Measurements from ENCODE around the gene XPR1.

XPR1 gene

DNA sequence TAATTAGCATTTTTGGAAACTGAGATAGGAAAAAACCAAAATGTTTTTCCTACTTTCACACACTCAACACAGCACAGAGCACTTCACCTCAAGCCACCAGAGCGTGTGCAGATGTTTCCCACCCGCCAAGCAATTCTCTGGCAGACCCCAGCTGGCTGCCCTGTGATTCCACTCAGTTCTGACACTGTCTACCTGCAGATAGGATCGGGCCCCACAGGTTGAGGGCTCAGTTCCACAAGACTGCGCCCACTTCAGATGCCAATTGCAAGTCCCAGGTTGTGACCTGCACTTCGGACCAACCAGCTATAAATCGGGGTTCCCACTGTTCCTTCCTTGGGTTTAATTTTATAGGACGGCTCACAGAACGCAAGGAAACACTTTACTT, 290.8 kb downstream of the XPR1 start:
- Histone ChIP-seq H3K27me3 (no peaks in the 10 kb centered on the region), H3K4me1 (peaks cover 42% of the 10 kb centered on the region), H3K4me3 (ENCODE audit: low read depth, low read length) (no peak overlapping the region), H3K36me3 (no peaks in the 10 kb centered on the region), H3K9me3 (no peaks in the 10 kb centered on the region)
- DNase-seq, result no peak
- TF ChIP-seq, protein P1, sequence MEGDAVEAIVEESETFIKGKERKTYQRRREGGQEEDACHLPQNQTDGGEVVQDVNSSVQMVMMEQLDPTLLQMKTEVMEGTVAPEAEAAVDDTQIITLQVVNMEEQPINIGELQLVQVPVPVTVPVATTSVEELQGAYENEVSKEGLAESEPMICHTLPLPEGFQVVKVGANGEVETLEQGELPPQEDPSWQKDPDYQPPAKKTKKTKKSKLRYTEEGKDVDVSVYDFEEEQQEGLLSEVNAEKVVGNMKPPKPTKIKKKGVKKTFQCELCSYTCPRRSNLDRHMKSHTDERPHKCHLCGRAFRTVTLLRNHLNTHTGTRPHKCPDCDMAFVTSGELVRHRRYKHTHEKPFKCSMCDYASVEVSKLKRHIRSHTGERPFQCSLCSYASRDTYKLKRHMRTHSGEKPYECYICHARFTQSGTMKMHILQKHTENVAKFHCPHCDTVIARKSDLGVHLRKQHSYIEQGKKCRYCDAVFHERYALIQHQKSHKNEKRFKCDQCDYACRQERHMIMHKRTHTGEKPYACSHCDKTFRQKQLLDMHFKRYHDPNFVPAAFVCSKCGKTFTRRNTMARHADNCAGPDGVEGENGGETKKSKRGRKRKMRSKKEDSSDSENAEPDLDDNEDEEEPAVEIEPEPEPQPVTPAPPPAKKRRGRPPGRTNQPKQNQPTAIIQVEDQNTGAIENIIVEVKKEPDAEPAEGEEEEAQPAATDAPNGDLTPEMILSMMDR (IDR thresholded peaks at IDR 0.05; ENCODE audit: low read depth, low read length), result no peak

DNA sequence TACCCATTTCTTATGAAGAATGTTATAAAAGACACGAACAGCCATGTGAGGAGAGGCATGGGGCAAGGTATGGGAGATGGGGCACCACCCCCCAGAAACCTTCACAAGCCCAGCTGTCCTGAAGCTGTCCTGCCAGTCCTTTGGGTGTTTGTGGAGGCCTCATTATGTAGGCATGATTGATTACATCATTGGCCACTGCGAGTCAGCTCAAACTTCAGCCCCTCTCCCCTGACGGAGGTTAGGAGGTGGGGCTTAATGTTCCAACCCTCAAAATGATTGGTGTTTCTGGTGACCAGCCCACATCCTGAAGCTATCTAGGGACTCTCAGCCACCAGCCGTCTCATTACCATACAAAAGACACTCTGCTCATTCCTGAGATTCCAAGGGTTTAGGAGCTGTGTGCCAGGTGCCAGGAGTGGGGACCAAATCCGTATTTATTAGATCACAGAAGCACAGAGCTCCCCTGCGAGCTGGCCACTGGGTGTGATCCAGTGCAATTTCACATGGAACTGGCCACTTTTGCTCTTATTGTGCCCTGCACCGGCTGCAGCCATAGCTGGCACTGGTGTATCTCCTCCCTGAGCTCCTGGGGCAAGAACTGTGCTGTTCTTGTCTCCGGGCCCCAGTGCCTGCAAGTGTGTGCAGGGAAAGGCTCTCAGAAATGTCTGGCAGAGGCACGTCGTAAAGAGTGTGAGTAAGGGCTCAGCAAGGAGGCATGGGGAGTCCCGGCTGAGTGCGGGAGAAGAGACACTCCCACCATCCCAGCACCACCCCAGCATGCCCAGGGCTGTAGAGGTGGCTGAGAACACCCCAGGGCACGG, 291.4 kb downstream of the XPR1 start:
- DNase-seq, result peak; percentile 63
- Histone ChIP-seq H3K27me3 (no peaks in the 10 kb centered on the region), H3K4me3 (ENCODE audit: low read depth, low read length) (no peak overlapping the region), H3K4me1 (peaks cover 48% of the 10 kb centered on the region), H3K36me3 (no peaks in the 10 kb centered on the region), H3K9me3 (no peaks in the 10 kb centered on the region)
- TF ChIP-seq, protein P1 (IDR thresholded peaks at IDR 0.05; ENCODE audit: low read depth, low read length), result no peak

DNA sequence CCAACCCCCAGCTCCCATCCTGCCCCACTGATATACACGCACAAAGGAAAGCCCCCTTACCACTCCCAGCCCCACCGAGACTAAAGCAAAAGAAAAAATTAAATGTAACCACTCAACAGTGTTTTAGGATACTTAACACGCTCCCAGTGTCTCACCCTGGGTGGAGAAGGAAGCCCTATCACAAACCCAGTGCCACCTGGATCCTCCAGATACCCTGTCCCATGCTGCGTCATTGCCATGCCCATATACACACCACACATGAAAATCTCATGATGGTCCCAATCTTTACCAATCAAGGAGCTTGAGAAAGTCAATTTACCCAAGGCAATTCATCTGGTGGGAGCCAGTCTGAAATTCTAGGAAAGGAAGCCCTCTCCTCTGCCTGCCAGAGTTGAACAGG, 292.1 kb downstream of the XPR1 start:
- no peaks in the 10 kb centered on the region for H3K27me3 ChIP-seq
- H3K36me3 ChIP-seq, result no peaks in the 10 kb centered on the region
- TF ChIP-seq, protein P1 (IDR thresholded peaks at IDR 0.05; ENCODE audit: low read depth, low read length), result no peak
- no peak for DNase-seq
- H3K4me1 ChIP-seq, result peaks cover 54% of the 10 kb centered on the region
- H3K9me3 ChIP-seq, result no peaks in the 10 kb centered on the region
- no peak overlapping the region for H3K4me3 ChIP-seq (ENCODE audit: low read depth, low read length)

DNA sequence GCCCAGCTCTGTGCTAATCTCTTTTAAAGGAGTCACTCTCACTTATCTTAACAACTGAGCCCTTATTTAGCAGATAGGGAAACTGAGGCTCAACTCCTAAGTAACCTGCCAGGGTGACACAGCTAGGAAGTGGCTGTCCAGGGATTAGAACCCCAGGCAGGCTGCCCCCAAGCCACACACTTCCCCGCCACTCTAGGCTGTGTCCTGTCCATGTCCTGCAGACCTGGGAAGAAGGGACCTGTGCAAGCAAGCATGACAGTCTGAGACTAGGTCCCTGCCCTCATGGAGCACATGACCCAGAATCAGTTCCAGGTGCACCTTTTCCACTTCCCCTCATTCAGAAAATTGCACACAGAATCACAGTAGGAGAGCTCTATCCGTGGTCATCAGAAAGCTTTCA, 293.1 kb downstream of the XPR1 start:
- Histone ChIP-seq H3K9me3 (no peaks in the 10 kb centered on the region), H3K36me3 (no peaks in the 10 kb centered on the region), H3K4me1 (peaks cover 65% of the 10 kb centered on the region), H3K4me3 (ENCODE audit: low read depth, low read length) (no peak overlapping the region), H3K27me3 (no peaks in the 10 kb centered on the region)
- TF ChIP-seq, protein P1 (IDR thresholded peaks at IDR 0.05; ENCODE audit: low read depth, low read length), result no peak
- no peak for DNase-seq

DNA sequence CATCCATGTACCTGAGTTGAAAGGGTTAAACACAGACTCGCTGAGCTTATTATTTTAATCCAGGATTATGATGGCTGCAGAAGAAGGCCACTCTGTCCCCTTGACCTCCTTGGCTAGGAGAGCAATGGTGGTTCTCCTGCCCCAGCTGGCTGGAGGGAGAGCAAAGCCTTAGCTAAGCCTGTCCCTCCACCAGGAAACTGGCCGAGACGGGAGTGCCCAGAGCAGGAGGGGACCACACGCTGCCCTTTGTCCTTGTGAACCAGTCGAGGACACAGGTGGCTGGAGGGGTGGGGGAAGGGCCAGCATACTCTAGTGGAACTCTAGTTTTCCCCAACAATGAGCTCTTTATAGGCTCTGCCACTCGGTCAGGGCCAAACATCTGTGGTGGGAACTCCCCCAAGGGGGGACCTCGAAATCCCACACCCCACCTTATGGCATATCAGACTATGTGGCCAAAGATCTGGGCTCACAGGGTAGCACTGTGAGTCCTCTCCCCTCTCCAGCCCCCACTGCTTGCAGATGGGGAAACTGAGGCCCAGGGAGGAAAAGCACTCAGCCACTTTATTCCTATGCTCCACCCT, 293.7 kb downstream of the XPR1 start:
- Histone ChIP-seq H3K36me3 (no peaks in the 10 kb centered on the region), H3K9me3 (no peaks in the 10 kb centered on the region), H3K27me3 (no peaks in the 10 kb centered on the region), H3K4me3 (ENCODE audit: low read depth, low read length) (no peak overlapping the region; the same call in 1 of the 2 replicates), H3K4me1 (peaks cover 71% of the 10 kb centered on the region)
- no peak for DNase-seq
- TF ChIP-seq, protein P1 (IDR thresholded peaks at IDR 0.05; ENCODE audit: low read depth, low read length), result no peak

Measured in BE2C (cell line).